B cell (primary cell): ENCODE measurements around the gene KRTAP5-8. TPM values are rescaled to one million over a fixed set of nuclear protein-coding genes. Genes with fewer than 3 reads are reported as not detected.

Experiments used
- ATAC-seq: fragments of 200-7000 bp; cut with Tn5 transposase; one replicate; pipeline ENCODE4 v1.10.0; 2021; ENCODE audit warnings: low read depth, mild to moderate bottlenecking, moderate number of reproducible peaks, moderate library complexity
- CTCF ChIA-PET: fragments of 350-600 bp; sonication (Branson Sonifier 250); formaldehyde crosslinking; loops from one replicate; lab custom pipeline; 2021; ENCODE audit warnings: antibody characterized with exemption, inconsistent platforms; lab: Charles Lee
- POLR2A ChIA-PET: fragments of 350-600 bp; sonication (Branson Sonifier 250); formaldehyde crosslinking; loops from one replicate; lab custom pipeline; 2021; ENCODE audit warnings: antibody characterized with exemption; lab: Charles Lee
- DNase-seq: peaks from one replicate; pipeline ENCODE4 v3.0.0; 2013
- H2AFZ ChIP-seq: 2 replicates; pipeline ENCODE4 v1.6.1; 2012; ENCODE audit warnings: mild to moderate bottlenecking, low read depth, low read length; ENCODE audit not compliant: insufficient read depth, poor library complexity, severe bottlenecking
- H3K27ac ChIP-seq, 2 donors: 1 replicate in 1 of 2; 2 replicates in 1 of 2; pipeline ENCODE4 v1.5.1; 2012 to 2013; ENCODE audit warnings: low read length in 2 of 2, mild to moderate bottlenecking in 2 of 2, moderate library complexity in 1 of 2
- H3K27me3 ChIP-seq, 4 experiments: fragments of 200-600 bp in 1 of 4; sonication (generic) in 1 of 4; replicated peaks in 1 of 4; 1 replicate in 2 of 4; 2 replicates in 2 of 4; pipeline versions ENCODE4 v1.6.1 to v1.7.0; 2013 to 2016; ENCODE audit warnings: low read length in 3 of 4, mild to moderate bottlenecking in 2 of 4, mixed read lengths in 1 of 4, moderate library complexity in 1 of 4; ENCODE audit not compliant: insufficient read depth in 4 of 4, control insufficient read depth in 3 of 4; ENCODE audit errors: control extremely low read depth in 1 of 4
- H3K36me3 ChIP-seq, 2 experiments: replicated peaks in 1 of 2; 1 replicate in 1 of 2; 2 replicates in 1 of 2; pipeline versions ENCODE4 v1.6.1 to v1.7.1; 2013; ENCODE audit warnings: low read length in 1 of 2; ENCODE audit not compliant: insufficient read depth in 2 of 2, control insufficient read depth in 1 of 2; ENCODE audit errors: control extremely low read depth in 1 of 2, extremely low read depth in 1 of 2
- H3K4me1 ChIP-seq, 2 donors: fragments of 200-600 bp in 1 of 2; sonication (generic) in 1 of 2; 1 replicate in 1 of 2; 2 replicates in 1 of 2; pipeline versions ENCODE4 v1.5.1 to v1.6.1; 2013 to 2017; ENCODE audit warnings: low read length in 2 of 2; ENCODE audit not compliant: control insufficient read depth in 2 of 2, insufficient read depth in 2 of 2
- H3K4me2 ChIP-seq: replicated peaks from 2 replicates; pipeline ENCODE3; 2012; ENCODE audit warnings: mild to moderate bottlenecking, low read depth, low read length; ENCODE audit not compliant: poor library complexity, severe bottlenecking
- H3K4me3 ChIP-seq, 5 experiments: fragments of 200-600 bp in 1 of 5; sonication (generic) in 1 of 5; 1 replicate in 3 of 5; 2 replicates in 2 of 5; pipeline versions ENCODE4 v1.5.1 to v1.7.0; 2011 to 2016; ENCODE audit warnings: low read length in 4 of 5, mild to moderate bottlenecking in 4 of 5, low read depth in 2 of 5, control low read depth in 1 of 5, moderate library complexity in 1 of 5; ENCODE audit not compliant: insufficient read depth in 1 of 5; ENCODE audit errors: control extremely low read depth in 1 of 5, extremely low read depth in 1 of 5
- H3K79me2 ChIP-seq: fragments of 200-600 bp; sonication (generic); one replicate; pipeline ENCODE4 v1.6.0; 2016; ENCODE audit warnings: low read length; ENCODE audit not compliant: control insufficient read depth, insufficient read depth
- H3K9ac ChIP-seq: fragments of 200-600 bp; sonication (generic); 2 replicates; pipeline ENCODE4 v1.6.1; 2017; ENCODE audit warnings: mild to moderate bottlenecking, low read length, moderate library complexity
- H3K9me3 ChIP-seq, 3 donors: one replicate each; pipeline versions ENCODE4 v1.6.1 to v1.7.1; 2013; ENCODE audit warnings: low read length in 2 of 3; ENCODE audit not compliant: control insufficient read depth in 2 of 3, insufficient read depth in 1 of 3; ENCODE audit errors: control extremely low read depth in 1 of 3
- H4K20me1 ChIP-seq: 2 replicates; pipeline ENCODE4 v1.6.0; 2012; ENCODE audit warnings: mild to moderate bottlenecking, low read length; ENCODE audit not compliant: insufficient read depth, control insufficient read depth, poor library complexity, severe bottlenecking
- H3K27ac Mint-ChIP-seq: one replicate; pipeline ENCODE4 v1.8.0; 2021; ENCODE audit warnings: mixed read lengths
- H3K27me3 Mint-ChIP-seq: one replicate; pipeline ENCODE4 v1.8.0; 2021; ENCODE audit warnings: mixed read lengths
- H3K4me1 Mint-ChIP-seq: one replicate; pipeline ENCODE4 v1.8.0; 2021; ENCODE audit warnings: mixed read lengths
- H3K4me3 Mint-ChIP-seq: one replicate; pipeline ENCODE4 v1.8.0; 2021; ENCODE audit warnings: mixed read lengths
- H3K9me3 Mint-ChIP-seq: one replicate; pipeline ENCODE4 v1.8.0; 2022; ENCODE audit warnings: mixed read lengths; ENCODE audit not compliant: insufficient read depth
- CTCF ChIP-seq: fragments of 200-600 bp; IDR thresholded peaks from one replicate; pipeline ENCODE4 v1.8.0; 2022; ENCODE audit warnings: antibody characterized with exemption, mild to moderate bottlenecking
- EZH2 ChIP-seq: IDR thresholded peaks from 2 replicates; pipeline ENCODE4 v1.6.1; 2012; ENCODE audit warnings: borderline replicate concordance, low read depth, mild to moderate bottlenecking, moderate library complexity, low read length; ENCODE audit not compliant: insufficient read depth, poor library complexity, severe bottlenecking
- WGBS: methylation state at CpG from one replicate; pipeline ENCODE4 v1.1.5; 2013; ENCODE audit warnings: missing lambda C conversion rate; ENCODE audit not compliant: insufficient coverage; 5-methylcytosine and 5-hydroxymethylcytosine counted together
- intact Hi-C: fragments of 100-400 bp; cut with micrococcal nuclease; formaldehyde crosslinking; loops from one replicate; pipeline ENCODE4 v1.10.0; 2022
- polyA plus RNA-seq: library from polyadenylated mRNA; depleted of rRNA; stranded (reverse); fragments of >200 nt; gene quantifications from 2 replicates; pipeline ENCODE4 v1.2.3, GENCODE V29; 2012
- total RNA-seq, 2 donors: library from RNA; stranded (reverse); fragments of 120-200 nt in 1 of 2; gene quantifications; 1 replicate in 1 of 2; 2 replicates in 1 of 2; pipeline versions ENCODE4 v1.2.3 to v1.2.4, GENCODE V29; 2013 to 2022

KRTAP5-8 gene
- total and polyA plus RNA-seq, 2 donors (not counting 1 experiment from before 2014, with no cell fraction given): 0.10 to 0.49 TPM

- H3K4me3 Mint-ChIP-seq: no peak overlapping the region
- no peak overlapping the region for H3K27ac Mint-ChIP-seq
- H3K36me3 ChIP-seq: no peaks in the 10 kb centered on the region
- peaks cover 0 to 16% (median 10%) of the 10 kb centered on the region in 4 experiments for H3K27me3 ChIP-seq
- WGBS: 87% methylated on average over 3 of the region's 4 CpGs
- no peak overlapping the region for H3K4me3 ChIP-seq
- H3K4me1 Mint-ChIP-seq: no peaks in the 10 kb centered on the region
- peaks cover 2% of the 10 kb centered on the region for H3K9me3 Mint-ChIP-seq
- POLR2A ChIA-PET: no interaction called here
- no peaks in the 10 kb centered on the region for H3K9me3 ChIP-seq
- DNase-seq: no peak
- TF ChIP-seq EZH2 (no peak), CTCF (no peak)
- H3K27ac ChIP-seq: no peak overlapping the region
- intact Hi-C loops: no loop called here
- H3K9ac ChIP-seq: no peak overlapping the region
- no peaks in the 10 kb centered on the region for H3K79me2 ChIP-seq
- H3K4me2 ChIP-seq: no peak overlapping the region
- H3K4me1 ChIP-seq: peaks cover 0 to 4% of the 10 kb centered on the region in 2 donors
- CTCF ChIA-PET: interaction anchor here (1.6 kb wide), 1 partner anchor 15 kb away, joined by 3 read pairs; no protein-coding TSS in a partner anchor
- H4K20me1 ChIP-seq: no peaks in the 10 kb centered on the region
- peaks cover 45% of the 10 kb centered on the region for H3K27me3 Mint-ChIP-seq
- no peak overlapping the region for H2AFZ ChIP-seq
- no peak for ATAC-seq
Observed at GRCh38 chr11:71564430-71564829, 26.6 kb downstream of the KRTAP5-8 start.

GRCh38 chr11:71565263-71565662, 27.4 kb downstream of the KRTAP5-8 start, which contains the start of gene KRTAP5-10:
TSS of gene KRTAP5-10 (plus strand) at chr11:71565563. CDS start at chr11:71565588, 25 bp downstream.
- Histone ChIP-seq H3K4me1 (peaks cover 0 to 4% of the 10 kb centered on the region in 2 donors), H3K9me3 (no peaks in the 10 kb centered on the region), H2AFZ (no peak within 1 kb of the TSS), H3K9ac (no peak within 1 kb of the TSS), H3K4me3 (no peak within 1 kb of the TSS), H3K27me3 (peaks cover 0 to 16% (median 10%) of the 10 kb centered on the region in 4 experiments), H3K36me3 (no peaks in the 10 kb centered on the region), H3K27ac (no peak within 1 kb of the TSS), H3K79me2 (no peaks in the 10 kb centered on the region), H4K20me1 (no peaks in the 10 kb centered on the region), H3K4me2 (no peak within 1 kb of the TSS)
- CTCF ChIA-PET: no interaction called here
- Mint-ChIP-seq H3K4me1 (no peaks in the 10 kb centered on the region), H3K4me3 (no peak within 1 kb of the TSS), H3K9me3 (peaks cover 2% of the 10 kb centered on the region), H3K27me3 (peaks cover 43% of the 10 kb centered on the region), H3K27ac (no peak within 1 kb of the TSS)
- DNase-seq (no peak), ATAC-seq (no peak)
- 13% methylated on average over 3 of the region's 5 CpGs for WGBS
- POLR2A ChIA-PET: no interaction called here
- TF ChIP-seq CTCF: no peak
- TF ChIP-seq EZH2: no peak
- intact Hi-C loops: no loop called here
